Fibroblast of lung (primary cell): Measurements from ENCODE around the gene RUBCNL.

Experiments
- CTCF ChIP-seq, 2 donors: IDR thresholded peaks in 1 of 2; conservative IDR thresholded peaks in 1 of 2; 1 replicate in 1 of 2; 2 replicates in 1 of 2; pipeline ENCODE4 v1.5.1; 2011 to 2012; ENCODE audit warnings: low read length in 2 of 2, control low read depth in 1 of 2, inconsistent platforms in 1 of 2, low read depth in 1 of 2, mild to moderate bottlenecking in 1 of 2
- EZH2 ChIP-seq: IDR thresholded peaks from 2 replicates; pipeline ENCODE4 v1.5.1; 2012; ENCODE audit warnings: low read length, control low read depth, mild to moderate bottlenecking; ENCODE audit errors: missing control alignments

- TF ChIP-seq CTCF (conservative IDR thresholded peaks at IDR 0.05 in 1 of 2, IDR thresholded peaks at IDR 0.05 in 1 of 2; ENCODE audit: low read depth in 1 of 2, low read length in 2 of 2) (no peak), EZH2 (no peak)
These were observed 3.7 kb downstream of the RUBCNL start for GRCh38 chr13:46383383-46383782.
